ENCODE measurements around the gene ARHGAP22.

The ARHGAP22 gene

DNA sequence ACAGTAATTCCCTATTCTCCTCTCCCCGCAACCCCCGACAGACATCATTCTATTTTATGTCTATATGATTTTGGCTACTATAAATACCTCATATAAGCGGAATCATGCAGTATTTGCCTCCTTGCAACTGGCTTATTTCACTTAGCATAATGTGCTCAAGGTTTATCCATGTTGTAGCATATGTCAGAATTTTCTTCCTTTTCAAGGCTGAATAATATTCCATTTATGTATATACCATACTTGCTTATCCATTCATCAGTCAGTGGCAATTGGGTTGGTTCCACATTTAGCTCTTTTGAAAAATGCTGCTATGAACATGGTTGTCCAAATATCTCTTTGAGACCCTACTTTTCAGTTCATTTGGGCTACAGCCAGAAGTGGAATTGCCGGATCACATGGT lies 191.9 kb downstream of the ARHGAP22 start:
- DNase-seq, result no peak

DNA sequence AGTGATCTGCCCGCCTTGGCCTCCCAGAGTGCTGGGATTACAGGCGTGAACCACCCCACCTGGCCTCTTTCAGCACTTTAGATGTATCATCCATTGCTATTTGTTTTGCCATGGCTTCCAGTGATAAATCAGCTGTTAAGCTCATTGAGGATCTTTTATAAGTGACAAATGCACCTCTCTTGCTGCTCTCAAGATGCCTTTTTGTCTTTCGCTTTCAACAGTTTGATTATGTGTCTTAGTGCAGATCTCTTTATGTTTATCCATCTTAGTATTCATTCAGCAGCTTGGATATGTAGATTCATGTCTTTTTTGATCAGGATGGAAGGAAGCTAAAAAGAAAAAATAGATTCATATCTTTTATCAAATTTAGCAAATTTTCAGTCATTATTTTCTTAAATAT lies 192.8 kb downstream of the ARHGAP22 start:
- no peak for DNase-seq

DNA sequence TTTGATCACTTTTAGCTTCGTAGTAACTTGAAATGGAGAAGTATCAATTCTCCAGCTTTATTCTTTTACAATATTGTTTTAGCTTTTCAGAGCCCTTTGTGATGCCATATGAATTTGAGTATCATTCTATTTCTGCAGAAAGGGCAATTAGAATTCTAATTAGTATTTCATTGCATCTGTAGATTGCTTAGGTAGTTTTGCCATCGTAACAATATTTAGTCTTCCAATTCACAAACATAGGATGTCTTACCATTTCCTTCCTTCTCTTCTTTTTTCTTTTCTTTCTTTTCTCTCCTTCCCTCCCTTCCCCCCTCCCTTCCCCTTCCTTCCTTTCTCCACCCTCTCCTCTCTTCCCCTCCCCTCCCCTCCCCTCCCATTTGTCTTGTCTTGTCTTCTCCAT lies 193.4 kb downstream of the ARHGAP22 start:
- DNase-seq, result no peak

DNA sequence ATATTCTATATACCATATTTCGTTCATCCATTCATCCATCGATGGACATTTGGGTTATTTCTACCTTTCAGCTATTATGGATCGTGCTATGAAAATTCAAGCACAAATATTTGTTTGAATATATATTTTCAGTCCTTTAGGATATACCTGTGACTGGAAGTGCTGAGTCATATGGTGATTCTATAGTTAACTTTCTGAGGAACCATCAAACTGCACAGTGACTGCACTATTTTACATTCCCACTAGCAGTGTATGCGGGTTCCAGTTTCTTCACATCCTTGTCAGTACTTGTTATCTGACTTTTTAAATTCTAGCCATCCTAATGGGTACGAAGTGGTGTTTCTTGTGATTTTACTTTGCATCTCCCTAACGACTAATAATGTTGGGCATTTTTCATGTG lies 194.4 kb downstream of the ARHGAP22 start:
- no peak for DNase-seq

DNA sequence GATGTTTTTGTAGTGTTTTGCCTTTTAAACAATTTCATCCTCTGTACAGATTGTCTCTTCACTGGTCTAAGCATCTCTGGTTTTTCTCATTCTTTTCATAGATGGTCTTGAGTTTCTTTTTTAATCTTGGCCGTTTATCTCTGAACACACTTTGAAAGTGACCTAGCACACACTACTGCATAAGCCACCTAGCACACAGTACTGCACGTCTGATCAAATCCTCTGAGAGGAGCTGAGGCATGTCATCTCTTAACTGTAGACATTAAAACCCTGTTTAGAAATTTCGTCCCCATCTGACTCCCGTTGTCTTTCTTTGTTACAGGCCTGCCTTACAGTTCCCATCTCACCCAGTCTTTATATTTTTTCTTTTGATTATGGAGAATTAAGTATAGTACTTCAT lies 198.2 kb downstream of the ARHGAP22 start:
- DNase-seq, result no peak

DNA sequence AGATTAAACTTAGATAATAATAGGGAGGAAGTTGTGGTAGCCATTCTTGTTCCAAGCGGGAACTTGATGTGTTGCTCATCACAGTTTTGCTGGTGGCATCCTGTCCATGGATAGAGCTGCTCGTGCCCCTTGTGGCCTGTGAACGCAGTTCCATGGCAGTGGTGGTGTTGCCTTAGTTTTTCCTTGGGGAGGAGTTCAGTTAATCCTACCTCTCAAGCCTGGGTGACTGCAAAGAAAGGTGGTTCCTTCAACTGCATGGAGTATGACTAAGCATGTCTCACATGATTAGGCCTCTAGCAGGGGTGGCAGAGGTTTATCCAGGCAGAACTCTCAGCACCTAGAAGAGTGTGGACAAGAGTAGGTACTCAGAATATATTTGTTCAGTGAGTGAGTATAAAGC lies 198.7 kb downstream of the ARHGAP22 start:
- DNase-seq, result no peak

DNA sequence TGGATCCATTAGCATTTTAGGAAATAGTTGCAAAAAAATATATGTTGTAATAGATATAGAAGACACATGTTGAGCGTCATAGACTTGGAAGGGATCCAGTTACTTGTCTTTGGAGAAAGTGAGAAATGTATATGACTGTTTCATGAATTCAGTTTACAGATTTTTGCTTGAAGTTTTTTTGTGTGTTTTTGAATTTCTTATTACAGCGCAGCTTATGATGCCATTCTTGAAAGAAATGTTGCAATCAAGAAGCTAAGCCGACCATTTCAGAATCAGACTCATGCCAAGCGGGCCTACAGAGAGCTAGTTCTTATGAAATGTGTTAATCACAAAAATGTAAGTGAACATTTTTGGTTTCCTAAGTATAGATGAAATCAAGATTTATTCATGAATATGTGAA lies 200.2 kb downstream of the ARHGAP22 start:
- DNase-seq, result no peak

DNA sequence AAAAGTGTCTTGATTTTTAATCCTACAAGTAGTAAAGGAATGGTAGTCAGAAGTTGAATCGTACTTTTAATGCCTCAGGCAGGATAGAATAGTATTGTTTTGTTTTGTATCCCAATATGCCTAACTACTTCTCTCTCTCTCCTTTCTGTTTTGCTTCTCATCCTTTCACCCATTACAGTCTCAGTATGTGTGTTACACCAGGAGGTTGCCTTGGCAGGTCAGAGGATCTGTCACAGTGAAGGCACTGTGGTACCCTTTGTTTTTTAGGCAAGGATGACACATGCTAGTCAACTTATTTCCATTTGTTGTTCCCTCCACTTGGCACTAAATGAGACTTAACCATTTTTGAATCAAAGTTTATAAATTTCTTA lies 204.0 kb downstream of the ARHGAP22 start:
- DNase-seq, result no peak

DNA sequence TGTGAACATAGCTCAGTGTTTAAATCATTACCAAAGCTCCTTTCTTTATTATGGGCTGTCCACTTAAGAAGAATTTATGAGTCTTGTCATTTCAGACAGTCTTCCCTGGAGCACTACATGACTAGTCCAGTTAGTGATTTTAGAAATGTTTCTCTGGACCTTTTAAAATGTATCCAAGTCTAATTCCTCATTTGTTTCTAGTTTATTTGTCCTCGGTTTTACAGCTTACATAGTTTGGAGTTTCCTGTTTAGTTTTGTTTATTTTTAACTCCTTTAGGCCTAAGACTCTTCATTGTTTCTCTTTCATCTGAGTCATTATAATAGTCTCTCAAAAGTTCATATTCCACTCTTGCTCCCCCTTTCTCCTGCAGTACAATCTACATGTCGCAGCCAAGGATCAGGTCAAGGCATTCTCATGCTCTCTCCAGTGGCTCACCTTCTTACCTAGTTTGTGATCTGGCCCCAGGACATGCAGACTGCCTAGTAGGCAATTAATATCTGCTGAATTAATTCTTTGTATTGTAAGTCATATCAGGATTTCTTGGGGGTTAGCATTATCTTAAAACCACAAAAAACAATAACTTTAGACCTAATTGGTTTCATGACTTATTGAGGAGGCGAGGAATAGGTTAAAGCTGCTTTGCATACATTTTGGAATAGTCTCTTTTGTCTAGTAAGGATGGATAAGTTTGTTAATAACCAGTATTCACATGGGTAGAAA lies 204.6 kb downstream of the ARHGAP22 start:
- no peak for DNase-seq

DNA sequence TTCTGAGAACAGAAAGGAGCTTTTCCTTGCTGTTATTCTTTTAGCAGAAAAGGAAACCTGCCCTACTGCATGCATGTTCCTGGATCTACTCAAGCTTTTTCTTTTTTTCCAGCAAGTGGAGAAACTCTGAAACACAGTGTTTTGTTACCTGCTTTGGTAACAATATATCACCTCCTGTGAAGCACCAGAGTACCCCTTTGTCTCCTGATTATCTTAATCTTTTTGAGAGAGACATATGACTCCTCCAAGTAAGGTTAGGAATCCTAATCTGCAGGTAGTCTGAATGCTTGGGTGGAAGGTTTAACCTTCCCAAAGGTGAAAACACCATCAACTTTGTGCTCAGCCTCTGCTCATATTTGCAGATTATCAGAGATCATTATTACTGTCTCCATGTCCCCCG lies 205.3 kb downstream of the ARHGAP22 start:
- DNase-seq, result no peak

DNA sequence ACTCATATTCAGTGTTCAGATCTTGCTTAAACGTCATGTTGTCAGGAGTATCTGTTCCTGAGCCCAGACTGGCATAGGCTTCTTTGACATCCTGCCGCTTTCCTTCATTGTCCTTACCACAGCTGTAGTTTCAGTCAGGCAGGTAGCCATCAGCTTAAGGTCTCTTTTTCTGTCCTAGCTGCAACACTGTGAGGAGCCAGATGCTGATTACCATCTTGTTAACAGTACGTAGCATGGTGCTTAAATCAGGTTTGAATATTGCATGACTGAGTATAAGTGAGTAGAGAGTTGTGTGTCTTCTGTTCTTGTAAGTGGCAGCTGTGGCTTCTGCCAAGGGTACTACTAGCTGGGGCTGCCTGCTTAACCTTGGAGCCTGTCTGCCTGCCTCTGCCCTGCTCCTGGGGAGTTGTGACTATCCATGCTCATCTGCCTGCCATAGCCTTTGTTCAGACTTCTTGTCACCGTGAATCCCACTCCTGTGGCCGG lies 205.8 kb downstream of the ARHGAP22 start:
- no peak for DNase-seq

DNA sequence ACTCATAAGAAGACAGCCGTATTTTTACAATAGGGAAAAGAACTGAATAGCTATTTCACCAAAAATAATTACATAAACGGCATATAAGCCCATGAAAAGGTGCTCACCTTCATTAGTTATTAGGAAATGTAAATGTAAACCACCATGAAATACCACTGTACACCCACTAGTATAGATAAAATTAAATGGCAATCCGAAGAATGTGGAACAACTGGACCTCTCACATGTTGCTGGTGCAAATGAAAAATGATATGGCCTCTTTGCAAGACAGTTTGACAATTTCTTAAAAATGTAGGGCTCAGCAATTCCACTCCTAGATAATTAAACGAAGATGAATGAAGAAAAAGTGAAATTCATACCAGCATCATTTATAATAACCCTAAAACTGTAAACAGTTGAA lies 206.6 kb downstream of the ARHGAP22 start:
- DNase-seq, result no peak
